Prostate gland (tissue), 2 donors: ENCODE data around the gene PGM1. TPM values are rescaled to one million over a fixed set of nuclear protein-coding genes. Genes with fewer than 3 reads are reported as not detected.
A peak's percentile ranks its signal among the peaks of the same experiment; 100 is the strongest.

Experiments used
- DNase-seq: peaks from one replicate; pipeline ENCODE4 v3.0.0-alpha.2; 2019; ENCODE audit warnings: low spot score
- H3K27ac ChIP-seq, 2 donors: fragments of 200-600 bp; sonication (generic); 2 replicates each; pipeline ENCODE4 v1.5.1; 2017 to 2019
- H3K27me3 ChIP-seq: fragments of 200-600 bp; sonication (generic); replicated peaks from 2 replicates; pipeline ENCODE4 v1.5.1; 2019; ENCODE audit not compliant: insufficient read depth
- H3K36me3 ChIP-seq, 2 donors: fragments of 200-600 bp; sonication (generic); 1 replicate in 1 of 2; 2 replicates in 1 of 2; pipeline versions ENCODE4 v1.5.1 to v1.8.1; 2017 to 2019
- H3K4me1 ChIP-seq: fragments of 200-600 bp; sonication (generic); replicated peaks from 2 replicates; pipeline ENCODE4 v1.5.1; 2019
- H3K4me3 ChIP-seq, 2 donors: fragments of 200-600 bp; sonication (generic); 2 replicates each; pipeline ENCODE4 v1.5.1; 2017 to 2019
- H3K9me3 ChIP-seq: fragments of 200-600 bp; sonication (generic); 2 replicates; pipeline ENCODE4 v1.5.1; 2017
- CTCF ChIP-seq, 4 experiments: fragments of 200-600 bp in 2 of 4; fragments of 450-650 bp in 2 of 4; sonication (generic) in 2 of 4; IDR thresholded peaks; 1 replicate in 3 of 4; 2 replicates in 1 of 4; pipeline ENCODE4 v1.5.1; 2016 to 2019; ENCODE audit warnings: antibody characterized with exemption in 4 of 4, mild to moderate bottlenecking in 2 of 4, moderate library complexity in 2 of 4
- POLR2A ChIP-seq: fragments of 450-650 bp; IDR thresholded peaks from one replicate; pipeline ENCODE4 v1.6.1; 2016; ENCODE audit warnings: antibody characterized with exemption, mild to moderate bottlenecking
- POLR2AphosphoS5 ChIP-seq: sonication (generic); formaldehyde crosslinking; IDR thresholded peaks from one replicate; pipeline ENCODE4 v1.6.1; 2017; ENCODE audit warnings: antibody characterized with exemption
- WGBS: methylation state at CpG from one replicate; pipeline ENCODE4 v1.1.5; 2018; 5-methylcytosine and 5-hydroxymethylcytosine counted together
- intact Hi-C: fragments of 100-400 bp; cut with DNase I; formaldehyde crosslinking; loops from one replicate; pipeline ENCODE4 v1.14.2; 2022
- total RNA-seq, 2 donors: library from RNA; depleted of rRNA; stranded (reverse); fragments of >200 nt; gene quantifications; one replicate each; pipeline ENCODE4 v1.1.0, GENCODE V29; 2016

The PGM1 gene
- total RNA-seq, 2 donors from 2014 or later, result 49.5 to 54.7 TPM

GRCh38 chr1:63555480-63555879 lies 37.7 kb upstream of the PGM1 start:
- Histone ChIP-seq H3K9me3 (no peaks in the 10 kb centered on the region), H3K36me3 (no peaks in the 10 kb centered on the region), H3K4me1 (no peaks in the 10 kb centered on the region), H3K27ac (peak overlapping the region in 1 of 2 donors; percentile 49), H3K4me3 (no peak overlapping the region), H3K27me3 (no peaks in the 10 kb centered on the region)
- DNase-seq, result no peak
- TF ChIP-seq POLR2A (no peak), CTCF (IDR thresholded peaks at IDR 0.05) (no peak), POLR2AphosphoS5 (peak; percentile 59)
- intact Hi-C loops, result no loop called here

GRCh38 chr1:63557365-63557987 lies 35.7 kb upstream of the PGM1 start:
- 81% methylated on average over 6 of the region's 6 CpGs for WGBS
- DNase-seq, result no peak
- TF ChIP-seq POLR2AphosphoS5, result no peak
- peak in 1 of 4 experiments; percentile 26 for TF ChIP-seq CTCF (IDR thresholded peaks at IDR 0.05)
- no peak for TF ChIP-seq POLR2A
- H3K27me3 ChIP-seq, result no peaks in the 10 kb centered on the region
- intact Hi-C loops, result no loop called here
- no peak overlapping the region for H3K27ac ChIP-seq
- no peaks in the 10 kb centered on the region for H3K36me3 ChIP-seq
- no peaks in the 10 kb centered on the region for H3K9me3 ChIP-seq
- H3K4me3 ChIP-seq, result no peak overlapping the region
- no peaks in the 10 kb centered on the region for H3K4me1 ChIP-seq

GRCh38 chr1:63559357-63559756 lies 33.9 kb upstream of the PGM1 start:
- Histone ChIP-seq H3K27ac (no peak overlapping the region), H3K9me3 (no peaks in the 10 kb centered on the region), H3K4me1 (no peaks in the 10 kb centered on the region), H3K36me3 (no peaks in the 10 kb centered on the region), H3K27me3 (no peaks in the 10 kb centered on the region), H3K4me3 (no peak overlapping the region)
- intact Hi-C loops, result no loop called here
- WGBS, result 92% methylated on average over 2 of the region's 2 CpGs
- no peak for TF ChIP-seq POLR2AphosphoS5
- TF ChIP-seq CTCF (IDR thresholded peaks at IDR 0.05), result no peak
- no peak for TF ChIP-seq POLR2A
- no peak for DNase-seq

DNA sequence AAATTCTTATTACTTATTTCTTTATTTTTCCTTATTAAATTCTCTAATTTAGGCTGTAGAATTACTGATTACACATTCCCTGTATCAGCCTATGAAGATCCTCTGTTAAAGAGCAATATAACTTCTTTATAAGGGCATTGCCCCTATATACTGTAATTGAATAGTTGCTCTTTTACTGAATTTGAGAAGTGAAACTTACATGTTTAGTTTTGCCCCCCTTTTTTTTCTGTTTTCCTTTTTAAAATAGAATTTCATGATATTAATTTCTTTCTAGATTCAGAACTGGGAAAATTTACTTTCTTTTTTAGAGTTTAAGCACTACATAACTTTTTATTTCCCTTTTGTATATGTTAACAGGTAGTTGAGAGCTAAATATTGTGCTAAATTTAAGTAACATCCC lies 29.5 kb upstream of the PGM1 start:
- no peaks in the 10 kb centered on the region for H3K27me3 ChIP-seq

More for the DNA sequence above, 29.5 kb upstream of the PGM1 start:
- Histone ChIP-seq H3K36me3 (no peaks in the 10 kb centered on the region), H3K9me3 (no peaks in the 10 kb centered on the region), H3K4me3 (no peak overlapping the region), H3K4me1 (no peaks in the 10 kb centered on the region), H3K27ac (no peak overlapping the region)
- intact Hi-C loops, result no loop called here
- no peak for TF ChIP-seq POLR2AphosphoS5
- TF ChIP-seq CTCF (IDR thresholded peaks at IDR 0.05), result no peak
- no peak for TF ChIP-seq POLR2A
- DNase-seq, result no peak
